RWPE2 (cell line): ENCODE data around the gene MINDY4.

ENCODE experiments used
- ATAC-seq: fragments of 200-7000 bp; cut with Tn5 transposase; 3 replicates; pipeline ENCODE4 v1.9.1; 2021; ENCODE audit warnings: low read depth
- DNase-seq: peaks from one replicate; pipeline ENCODE4 v3.0.0-alpha.2; 2020; ENCODE audit warnings: low spot score
- H3K27ac ChIP-seq: fragments of 450-650 bp; 2 replicates; pipeline ENCODE4 v1.5.1; 2017; ENCODE audit warnings: mild to moderate bottlenecking; ENCODE audit not compliant: poor library complexity, severe bottlenecking
- H3K27me3 ChIP-seq: fragments of 250-450 bp; sonication (Bioruptor Pico); 2 replicates; pipeline ENCODE4 v1.5.1; 2021; ENCODE audit warnings: mild to moderate bottlenecking, moderate library complexity; ENCODE audit not compliant: insufficient read depth, poor library complexity, severe bottlenecking
- H3K36me3 ChIP-seq: fragments of 250-450 bp; sonication (Bioruptor Pico); 2 replicates; pipeline ENCODE4 v1.5.1; 2020; ENCODE audit warnings: low read depth, mild to moderate bottlenecking, moderate library complexity
- H3K4me1 ChIP-seq: fragments of 250-450 bp; sonication (Bioruptor Pico); 2 replicates; pipeline ENCODE4 v1.5.1; 2021; ENCODE audit warnings: mild to moderate bottlenecking, moderate library complexity; ENCODE audit not compliant: insufficient read depth, poor library complexity, severe bottlenecking
- H3K4me3 ChIP-seq: fragments of 250-450 bp; sonication (Bioruptor Pico); 2 replicates; pipeline ENCODE4 v1.5.1; 2021; ENCODE audit warnings: mild to moderate bottlenecking, moderate library complexity; ENCODE audit not compliant: severe bottlenecking
- H3K9me3 ChIP-seq: fragments of 250-450 bp; sonication (Bioruptor Pico); 2 replicates; pipeline ENCODE4 v1.5.1; 2021; ENCODE audit warnings: mild to moderate bottlenecking, moderate library complexity; ENCODE audit not compliant: severe bottlenecking
- CTCF ChIP-seq: fragments of 450-650 bp; IDR thresholded peaks from one replicate; pipeline ENCODE4 v1.5.1; 2017; ENCODE audit warnings: mild to moderate bottlenecking, moderate library complexity; ENCODE audit not compliant: poor library complexity, severe bottlenecking

The MINDY4 gene

GRCh38 chr7:30814700-30815387 lies 43.6 kb downstream of the MINDY4 start:
- Histone ChIP-seq H3K27me3 (no peaks in the 10 kb centered on the region), H3K4me3 (no peak overlapping the region), H3K36me3 (no peaks in the 10 kb centered on the region), H3K27ac (no peak overlapping the region), H3K4me1 (no peaks in the 10 kb centered on the region), H3K9me3 (no peaks in the 10 kb centered on the region)
- DNase-seq (no peak), ATAC-seq (no peak)
- TF ChIP-seq CTCF, result no peak

GRCh38 chr7:30815388-30815854 lies 44.2 kb downstream of the MINDY4 start:
- ATAC-seq, result no peak
- no peak for TF ChIP-seq CTCF

GRCh38 chr7:30815951-30816644 lies 44.9 kb downstream of the MINDY4 start:
- no peak for DNase-seq

More at GRCh38 chr7:30815388-30815854, 44.2 kb downstream of the MINDY4 start:
- Histone ChIP-seq H3K4me1 (no peaks in the 10 kb centered on the region), H3K27me3 (no peaks in the 10 kb centered on the region), H3K4me3 (no peak overlapping the region), H3K27ac (no peak overlapping the region), H3K36me3 (no peaks in the 10 kb centered on the region), H3K9me3 (no peaks in the 10 kb centered on the region)
- no peak for DNase-seq

GRCh38 chr7:30816645-30817370 lies 45.6 kb downstream of the MINDY4 start:
- Histone ChIP-seq H3K36me3 (no peaks in the 10 kb centered on the region), H3K27me3 (no peaks in the 10 kb centered on the region), H3K4me1 (no peaks in the 10 kb centered on the region), H3K27ac (no peak overlapping the region), H3K9me3 (no peaks in the 10 kb centered on the region), H3K4me3 (no peak overlapping the region)
- TF ChIP-seq CTCF, result no peak
- no peak for DNase-seq
- ATAC-seq, result no peak

More at GRCh38 chr7:30815951-30816644, 44.9 kb downstream of the MINDY4 start:
- no peaks in the 10 kb centered on the region for H3K36me3 ChIP-seq
- no peaks in the 10 kb centered on the region for H3K4me1 ChIP-seq
- no peak for ATAC-seq
- TF ChIP-seq CTCF, result no peak
- H3K9me3 ChIP-seq, result no peaks in the 10 kb centered on the region
- no peak overlapping the region for H3K4me3 ChIP-seq
- no peak overlapping the region for H3K27ac ChIP-seq
- no peaks in the 10 kb centered on the region for H3K27me3 ChIP-seq
